Dendritic cell treated with granulocyte-macrophage colony-stimulating factor and Interleukin-4, amounts not matched to agents 40 ng/mL and 50 ng/mL, for 4 days (primary cell): Measurements from ENCODE around the gene ACKR3.

Source experiments
- H3K27ac Mint-ChIP-seq: one replicate; pipeline ENCODE4 v1.8.0; 2022; ENCODE audit warnings: mild to moderate bottlenecking, mixed read lengths
- H3K27me3 Mint-ChIP-seq: one replicate; pipeline ENCODE4 v1.8.0; 2022; ENCODE audit warnings: mild to moderate bottlenecking, mixed read lengths
- H3K36me3 Mint-ChIP-seq: one replicate; pipeline ENCODE4 v1.8.0; 2022; ENCODE audit warnings: low read depth, mixed read lengths
- H3K4me1 Mint-ChIP-seq: one replicate; pipeline ENCODE4 v1.8.0; 2022; ENCODE audit warnings: low read depth, mixed read lengths
- H3K4me3 Mint-ChIP-seq: one replicate; pipeline ENCODE4 v1.8.0; 2022; ENCODE audit warnings: mild to moderate bottlenecking, moderate library complexity, mixed read lengths
- H3K9me3 Mint-ChIP-seq: one replicate; pipeline ENCODE4 v1.8.0; 2022; ENCODE audit warnings: mixed read lengths
- intact Hi-C: fragments of 100-400 bp; cut with micrococcal nuclease; formaldehyde crosslinking; loops from one replicate; pipeline ENCODE4 v1.15.0; 2022

ACKR3 gene

GRCh38 chr2:236607471-236608187, 38.0 kb downstream of the ACKR3 start:
- Mint-ChIP-seq H3K9me3 (no peaks in the 10 kb centered on the region), H3K27me3 (peaks cover 51% of the 10 kb centered on the region), H3K4me1 (peaks cover 24% of the 10 kb centered on the region), H3K27ac (no peak overlapping the region), H3K36me3 (no peaks in the 10 kb centered on the region), H3K4me3 (no peak overlapping the region)
- intact Hi-C loops: no loop called here

- Mint-ChIP-seq H3K9me3 (no peaks in the 10 kb centered on the region), H3K27me3 (peaks cover 51% of the 10 kb centered on the region), H3K36me3 (no peaks in the 10 kb centered on the region), H3K4me1 (peaks cover 24% of the 10 kb centered on the region), H3K4me3 (no peak overlapping the region), H3K27ac (no peak overlapping the region)
- intact Hi-C loops: no loop called here
These were observed 38.5 kb downstream of the ACKR3 start for GRCh38 chr2:236608188-236608525.

- Mint-ChIP-seq H3K4me1 (peaks cover 24% of the 10 kb centered on the region), H3K36me3 (no peaks in the 10 kb centered on the region), H3K9me3 (no peaks in the 10 kb centered on the region), H3K27ac (no peak overlapping the region), H3K27me3 (peaks cover 51% of the 10 kb centered on the region), H3K4me3 (no peak overlapping the region)
- intact Hi-C loops: no loop called here
These were observed 39.1 kb downstream of the ACKR3 start for GRCh38 chr2:236608710-236609109.

- H3K4me1 Mint-ChIP-seq: peaks cover 10% of the 10 kb centered on the region
- no peak overlapping the region for H3K27ac Mint-ChIP-seq
- intact Hi-C loops: no loop called here
- H3K27me3 Mint-ChIP-seq: peaks cover 39% of the 10 kb centered on the region
- H3K9me3 Mint-ChIP-seq: no peaks in the 10 kb centered on the region
- H3K36me3 Mint-ChIP-seq: no peaks in the 10 kb centered on the region
- no peak overlapping the region for H3K4me3 Mint-ChIP-seq
These were observed 41.6 kb downstream of the ACKR3 start for GRCh38 chr2:236610991-236611821.

GRCh38 chr2:236612737-236613136, 43.1 kb downstream of the ACKR3 start:
- no peak overlapping the region for H3K4me3 Mint-ChIP-seq
- peaks cover 1% of the 10 kb centered on the region for H3K4me1 Mint-ChIP-seq
- H3K27ac Mint-ChIP-seq: no peak overlapping the region
- intact Hi-C loops: no loop called here
- peaks cover 35% of the 10 kb centered on the region for H3K27me3 Mint-ChIP-seq
- no peaks in the 10 kb centered on the region for H3K9me3 Mint-ChIP-seq
- H3K36me3 Mint-ChIP-seq: no peaks in the 10 kb centered on the region

- H3K36me3 Mint-ChIP-seq: no peaks in the 10 kb centered on the region
- no peaks in the 10 kb centered on the region for H3K9me3 Mint-ChIP-seq
- no peak overlapping the region for H3K27ac Mint-ChIP-seq
- intact Hi-C loops: no loop called here
- no peaks in the 10 kb centered on the region for H3K4me1 Mint-ChIP-seq
- peaks cover 40% of the 10 kb centered on the region for H3K27me3 Mint-ChIP-seq
- no peak overlapping the region for H3K4me3 Mint-ChIP-seq
These were observed 44.0 kb downstream of the ACKR3 start for GRCh38 chr2:236613612-236614011.

GRCh38 chr2:236614551-236614950, 44.9 kb downstream of the ACKR3 start:
- peaks cover 49% of the 10 kb centered on the region for H3K27me3 Mint-ChIP-seq
- H3K4me1 Mint-ChIP-seq: no peaks in the 10 kb centered on the region
- no peak overlapping the region for H3K27ac Mint-ChIP-seq
- intact Hi-C loops: no loop called here
- no peaks in the 10 kb centered on the region for H3K9me3 Mint-ChIP-seq
- H3K4me3 Mint-ChIP-seq: no peak overlapping the region
- H3K36me3 Mint-ChIP-seq: no peaks in the 10 kb centered on the region

- Mint-ChIP-seq H3K4me3 (no peak overlapping the region), H3K4me1 (peaks cover 6% of the 10 kb centered on the region), H3K9me3 (no peaks in the 10 kb centered on the region), H3K36me3 (no peaks in the 10 kb centered on the region), H3K27me3 (peaks cover 60% of the 10 kb centered on the region), H3K27ac (no peak overlapping the region)
- intact Hi-C loops: no loop called here
These were observed 46.4 kb downstream of the ACKR3 start for GRCh38 chr2:236616031-236616430.

GRCh38 chr2:236616624-236617023, 47.0 kb downstream of the ACKR3 start:
- no peaks in the 10 kb centered on the region for H3K9me3 Mint-ChIP-seq
- peaks cover 6% of the 10 kb centered on the region for H3K4me1 Mint-ChIP-seq
- no peak overlapping the region for H3K27ac Mint-ChIP-seq
- intact Hi-C loops: no loop called here
- no peak overlapping the region for H3K4me3 Mint-ChIP-seq
- H3K27me3 Mint-ChIP-seq: peaks cover 62% of the 10 kb centered on the region
- no peaks in the 10 kb centered on the region for H3K36me3 Mint-ChIP-seq

- H3K36me3 Mint-ChIP-seq: no peaks in the 10 kb centered on the region
- H3K27me3 Mint-ChIP-seq: peaks cover 64% of the 10 kb centered on the region
- intact Hi-C loops: no loop called here
- peaks cover 6% of the 10 kb centered on the region for H3K4me1 Mint-ChIP-seq
- no peaks in the 10 kb centered on the region for H3K9me3 Mint-ChIP-seq
- no peak overlapping the region for H3K4me3 Mint-ChIP-seq
- H3K27ac Mint-ChIP-seq: no peak overlapping the region
These were observed 47.7 kb downstream of the ACKR3 start for GRCh38 chr2:236617221-236617737.

- H3K36me3 Mint-ChIP-seq: no peaks in the 10 kb centered on the region
- peaks cover 63% of the 10 kb centered on the region for H3K27me3 Mint-ChIP-seq
- intact Hi-C loops: no loop called here
- H3K4me3 Mint-ChIP-seq: no peak overlapping the region
- peaks cover 6% of the 10 kb centered on the region for H3K4me1 Mint-ChIP-seq
- H3K27ac Mint-ChIP-seq: no peak overlapping the region
- H3K9me3 Mint-ChIP-seq: no peaks in the 10 kb centered on the region
These were observed 48.2 kb downstream of the ACKR3 start for GRCh38 chr2:236617796-236618195.

- no peak overlapping the region for H3K27ac Mint-ChIP-seq
- intact Hi-C loops: no loop called here
- peaks cover 61% of the 10 kb centered on the region for H3K27me3 Mint-ChIP-seq
- H3K9me3 Mint-ChIP-seq: no peaks in the 10 kb centered on the region
- peaks cover 6% of the 10 kb centered on the region for H3K4me1 Mint-ChIP-seq
- H3K36me3 Mint-ChIP-seq: no peaks in the 10 kb centered on the region
- H3K4me3 Mint-ChIP-seq: no peak overlapping the region
These were observed 48.7 kb downstream of the ACKR3 start for GRCh38 chr2:236618370-236618769.

- Mint-ChIP-seq H3K9me3 (no peaks in the 10 kb centered on the region), H3K4me3 (no peak overlapping the region), H3K27ac (no peak overlapping the region), H3K36me3 (no peaks in the 10 kb centered on the region), H3K4me1 (peaks cover 6% of the 10 kb centered on the region), H3K27me3 (peaks cover 48% of the 10 kb centered on the region)
- intact Hi-C loops: no loop called here
These were observed 50.4 kb downstream of the ACKR3 start for GRCh38 chr2:236619910-236620612.

- Mint-ChIP-seq H3K9me3 (no peaks in the 10 kb centered on the region), H3K27me3 (peaks cover 47% of the 10 kb centered on the region), H3K27ac (no peak overlapping the region), H3K4me1 (peaks cover 6% of the 10 kb centered on the region), H3K36me3 (no peaks in the 10 kb centered on the region), H3K4me3 (no peak overlapping the region)
- intact Hi-C loops: no loop called here
These were observed 52.2 kb downstream of the ACKR3 start for GRCh38 chr2:236621786-236622185.
